Sigmoid colon (tissue), 4 donors: ENCODE measurements around the gene NOXO1.

Experiments
- CTCF ChIP-seq, 4 experiments: fragments of 450-650 bp in 3 of 4; fragments of 200-600 bp in 1 of 4; IDR thresholded peaks; one replicate each; pipeline ENCODE4 v1.5.1; 2016 to 2019; ENCODE audit warnings: antibody characterized with exemption in 4 of 4, mild to moderate bottlenecking in 3 of 4, moderate library complexity in 2 of 4
- EP300 ChIP-seq, 4 donors: sonication (generic); formaldehyde crosslinking; IDR thresholded peaks; one replicate each; pipeline ENCODE4 v1.6.1; 2017; ENCODE audit warnings: antibody characterized with exemption in 4 of 4
- POLR2A ChIP-seq, 2 donors: fragments of 450-650 bp; IDR thresholded peaks; one replicate each; pipeline ENCODE4 v1.6.1; 2016; ENCODE audit warnings: antibody characterized with exemption in 2 of 2, mild to moderate bottlenecking in 2 of 2, moderate library complexity in 2 of 2

GRCh38 chr16:2025251-2025650 is 44.0 kb upstream of the NOXO1 start:
- TF ChIP-seq CTCF (IDR thresholded peaks at IDR 0.05) (no peak), POLR2A (IDR thresholded peaks at IDR 0.05) (no peak), EP300 (IDR thresholded peaks at IDR 0.05) (no peak)
